Measurements from ENCODE around the gene ZNF717.
"Not testable (repeated sequence)": the region's sequence is repeated elsewhere in the genome, so short reads cannot be mapped to it uniquely, and the experiment has no call there.

The ZNF717 gene

DNA sequence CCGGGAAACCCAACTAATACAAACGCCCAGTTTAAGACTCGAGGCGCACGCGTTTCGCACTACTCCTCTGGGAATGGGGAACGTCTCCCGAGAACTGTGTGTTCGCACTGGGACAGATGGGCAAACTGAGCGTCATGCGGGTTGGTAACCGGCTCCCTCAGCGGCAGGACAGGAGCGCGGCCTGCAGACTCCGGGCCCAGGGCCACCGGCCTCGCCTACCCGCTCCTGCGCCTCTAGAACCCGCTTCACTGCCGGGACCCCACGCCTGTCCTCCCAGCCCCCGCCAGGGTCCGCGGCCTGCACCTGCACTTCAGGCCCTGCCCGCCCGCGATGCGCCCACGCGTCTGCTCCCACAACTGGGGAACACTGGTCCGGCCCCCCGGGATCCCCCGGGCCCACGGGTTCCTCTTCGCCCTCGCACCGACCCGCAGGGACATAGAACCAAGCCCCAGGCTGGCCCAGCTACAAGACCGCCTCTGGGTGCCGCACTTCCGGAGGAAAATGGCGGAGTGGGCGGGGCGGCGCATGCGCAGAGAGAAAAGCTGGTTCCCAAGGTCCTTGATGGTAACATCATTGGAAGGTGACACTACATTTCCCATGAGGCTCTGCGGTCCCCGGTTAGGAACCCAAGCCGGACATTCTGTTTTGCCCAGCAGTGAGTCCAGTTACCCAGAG lies at the start of gene ZNF717:
Gene ZNF717 (minus strand): TSS at position 469 of the 675 bp plus-strand sequence. CDS start 2,187 bp downstream, outside the sequence.
- peak; percentile 28 for DNase-seq

DNA sequence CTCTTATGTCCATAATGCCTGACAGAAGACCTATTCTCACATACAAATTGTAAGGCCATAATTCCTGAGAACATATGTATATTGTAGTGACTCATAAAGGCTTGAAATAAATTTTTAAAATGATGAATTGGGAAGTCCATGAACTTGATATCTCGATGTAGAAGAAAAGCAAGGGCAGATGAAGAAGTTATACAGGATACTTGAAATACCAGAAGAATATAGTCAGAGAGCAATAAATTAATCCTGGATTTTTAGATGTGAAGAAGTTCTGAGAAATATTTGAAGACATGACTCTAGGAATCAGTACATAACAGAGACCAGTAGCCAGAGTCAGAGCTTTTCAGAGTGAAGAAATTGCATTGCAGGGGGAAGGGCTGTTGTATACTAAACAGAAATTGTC lies 45.7 kb upstream of the ZNF717 start:
- DNase-seq: not testable (repeated sequence)

DNA sequence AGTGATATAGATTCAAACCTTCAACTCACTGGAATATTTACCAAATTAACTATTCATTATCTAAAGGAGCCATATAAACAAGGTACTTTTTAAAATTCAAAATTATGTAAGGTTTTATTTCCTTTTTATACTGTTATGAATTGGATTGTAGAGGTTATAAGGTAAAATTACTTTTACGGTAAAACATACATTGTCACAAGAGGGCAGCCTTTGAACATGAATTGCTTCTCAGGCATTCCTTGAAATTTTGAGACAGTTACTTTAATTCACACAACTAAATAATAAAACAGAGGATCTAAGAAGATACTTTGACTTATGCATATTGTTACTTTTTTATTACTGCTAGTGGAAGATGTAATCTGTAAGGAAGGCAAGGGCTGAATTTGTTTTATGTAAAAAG lies 32.7 kb upstream of the ZNF717 start:
- DNase-seq: not testable (repeated sequence)

DNA sequence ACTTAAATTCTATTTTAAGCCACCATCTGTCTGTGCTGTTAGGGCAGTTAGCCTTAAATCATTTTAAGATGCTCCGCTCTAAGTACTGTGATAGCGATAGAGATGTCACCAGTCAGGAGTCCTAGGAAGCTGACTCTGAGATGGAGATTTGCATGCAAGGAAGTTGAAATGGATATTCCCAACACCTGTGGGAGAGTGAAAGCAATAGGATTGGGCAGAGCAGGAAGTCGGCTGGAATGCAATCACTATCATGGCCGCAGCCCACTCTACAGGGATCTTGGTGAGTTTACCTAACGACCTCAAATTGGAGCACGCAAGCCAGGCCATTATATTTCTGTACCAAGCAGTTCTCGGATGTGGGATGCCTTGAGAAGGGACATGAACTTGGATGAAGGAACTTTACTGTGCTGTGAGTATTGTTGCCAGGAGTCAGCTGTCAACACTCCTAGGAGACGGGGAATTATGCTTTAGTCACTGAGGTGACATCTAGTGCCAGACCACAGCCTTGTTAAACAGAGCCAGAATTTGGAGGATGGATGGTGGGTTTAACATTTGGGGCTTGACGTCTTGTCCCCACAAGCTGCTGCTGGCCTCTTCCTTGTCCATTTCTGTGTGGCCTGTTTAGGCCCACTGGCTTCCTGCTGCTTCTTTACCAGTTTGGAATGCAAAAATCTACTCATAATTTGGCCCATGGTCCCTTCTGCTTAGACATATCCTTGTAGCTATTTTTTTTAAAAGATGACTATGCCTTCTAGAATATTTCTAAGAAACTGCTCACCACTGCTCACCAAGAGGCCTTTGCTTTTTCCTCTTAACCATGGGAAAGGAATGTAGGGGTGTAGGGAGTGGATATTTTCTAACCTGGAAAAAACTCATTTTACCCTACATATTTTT lies 31.2 kb upstream of the ZNF717 start:
- DNase-seq: not testable (repeated sequence)

DNA sequence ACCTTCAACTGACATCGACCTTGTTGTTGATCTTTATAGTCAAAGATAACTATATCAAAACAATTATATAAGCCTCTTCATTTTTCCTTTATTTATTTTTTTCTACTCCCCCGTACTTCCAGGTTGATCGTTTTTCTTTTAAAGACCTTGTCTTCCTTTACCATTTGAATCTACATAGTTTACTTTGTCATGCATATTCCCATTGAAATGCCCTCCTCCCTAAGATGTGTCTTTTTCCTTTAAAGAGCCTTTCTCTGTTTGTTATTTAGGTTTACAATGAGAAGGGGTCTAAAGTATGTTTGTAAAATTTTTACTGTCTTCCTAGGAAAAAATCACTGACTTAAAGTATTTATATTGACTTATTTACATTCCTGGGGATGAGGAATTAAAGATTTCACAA lies 29.4 kb upstream of the ZNF717 start:
- no peak for DNase-seq

DNA sequence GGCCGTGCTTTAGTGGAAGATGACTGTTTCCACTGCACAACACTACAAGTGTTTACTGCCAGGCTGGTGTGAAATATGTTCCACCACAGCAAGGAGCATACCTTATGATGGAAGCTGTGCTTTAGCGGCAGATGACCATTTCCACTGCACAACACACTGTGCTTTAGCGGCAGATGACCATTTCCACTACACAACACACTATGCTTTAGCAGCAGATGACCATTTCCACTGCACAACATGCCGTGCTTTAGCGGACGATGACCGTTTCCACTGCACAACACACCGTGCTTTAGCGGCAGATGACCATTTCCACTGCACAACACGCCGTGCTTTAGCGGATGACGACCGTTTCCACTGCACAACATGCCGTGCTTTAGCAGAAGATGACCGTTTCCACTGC lies 2.8 kb downstream of the ZNF717 start:
- no peak for DNase-seq

DNA sequence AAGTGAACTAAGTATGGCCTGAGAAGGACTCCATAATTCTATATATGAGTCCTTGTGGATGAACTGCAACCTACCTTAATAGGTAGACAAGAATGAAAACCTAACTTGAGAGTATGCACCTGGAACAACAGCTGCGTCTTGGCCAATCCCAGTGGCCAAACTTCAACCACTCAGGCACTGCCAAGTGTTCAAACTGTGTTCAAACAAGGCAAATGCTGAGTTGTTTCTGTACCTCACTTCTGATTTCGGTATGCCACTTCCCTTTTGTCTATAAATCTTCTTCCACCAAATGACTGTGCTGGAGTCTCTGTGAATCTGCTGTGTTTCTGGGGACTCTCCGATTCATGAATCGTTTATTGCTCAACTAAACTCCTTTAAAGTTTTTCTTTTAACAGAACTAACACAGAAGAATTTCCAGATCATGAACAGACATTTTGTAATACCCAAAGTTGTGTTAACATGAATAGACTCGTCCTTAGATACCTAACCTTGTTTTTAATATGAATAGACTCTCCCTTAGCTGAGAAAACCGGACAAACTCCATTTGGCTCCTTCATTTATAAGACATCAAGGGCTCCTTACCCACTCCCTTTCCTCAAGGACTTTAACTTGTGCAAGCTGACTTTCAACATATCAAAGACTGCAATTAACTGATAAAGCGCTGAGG lies 4.1 kb downstream of the ZNF717 start:
- DNase-seq: no peak

DNA sequence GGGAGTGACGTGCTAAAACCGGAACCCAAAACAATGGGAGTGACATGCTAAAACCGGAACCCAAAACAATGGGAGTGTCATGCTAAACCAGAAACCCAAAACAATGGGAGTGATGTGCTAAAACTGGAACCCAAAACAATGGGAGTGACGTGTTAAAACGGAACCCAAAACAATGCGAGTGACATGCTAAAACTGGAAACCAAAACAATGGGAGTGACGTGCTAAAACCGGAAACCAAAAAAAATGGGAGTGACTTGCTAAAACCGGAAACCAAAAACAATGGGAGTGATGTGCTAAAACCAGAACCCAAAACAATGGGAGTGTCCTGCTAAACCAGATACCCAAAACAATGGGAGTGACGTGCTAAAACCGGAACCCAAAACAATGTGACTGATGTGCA lies 7.6 kb downstream of the ZNF717 start:
- not testable (repeated sequence) for DNase-seq

DNA sequence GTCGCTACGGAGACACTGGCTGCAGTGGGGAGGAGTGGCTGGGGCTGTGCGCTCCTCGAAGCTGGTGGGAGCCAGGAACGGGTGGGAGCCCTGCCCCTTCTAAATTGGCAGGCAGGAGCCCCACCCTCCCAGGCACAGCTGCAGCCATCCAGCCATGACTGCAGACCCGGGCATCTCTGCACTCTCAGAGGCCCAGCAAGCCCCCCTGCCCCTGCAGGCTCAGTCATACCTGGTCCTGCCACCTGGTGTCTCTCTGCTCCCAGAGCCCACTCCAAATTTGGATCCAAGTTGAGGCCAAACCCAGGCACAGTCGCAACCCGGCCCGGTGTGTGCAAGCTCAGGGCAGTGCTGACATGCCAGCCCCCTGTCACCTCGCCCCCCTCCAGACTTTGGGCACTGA lies 13.7 kb downstream of the ZNF717 start:
- DNase-seq: not testable (repeated sequence)

DNA sequence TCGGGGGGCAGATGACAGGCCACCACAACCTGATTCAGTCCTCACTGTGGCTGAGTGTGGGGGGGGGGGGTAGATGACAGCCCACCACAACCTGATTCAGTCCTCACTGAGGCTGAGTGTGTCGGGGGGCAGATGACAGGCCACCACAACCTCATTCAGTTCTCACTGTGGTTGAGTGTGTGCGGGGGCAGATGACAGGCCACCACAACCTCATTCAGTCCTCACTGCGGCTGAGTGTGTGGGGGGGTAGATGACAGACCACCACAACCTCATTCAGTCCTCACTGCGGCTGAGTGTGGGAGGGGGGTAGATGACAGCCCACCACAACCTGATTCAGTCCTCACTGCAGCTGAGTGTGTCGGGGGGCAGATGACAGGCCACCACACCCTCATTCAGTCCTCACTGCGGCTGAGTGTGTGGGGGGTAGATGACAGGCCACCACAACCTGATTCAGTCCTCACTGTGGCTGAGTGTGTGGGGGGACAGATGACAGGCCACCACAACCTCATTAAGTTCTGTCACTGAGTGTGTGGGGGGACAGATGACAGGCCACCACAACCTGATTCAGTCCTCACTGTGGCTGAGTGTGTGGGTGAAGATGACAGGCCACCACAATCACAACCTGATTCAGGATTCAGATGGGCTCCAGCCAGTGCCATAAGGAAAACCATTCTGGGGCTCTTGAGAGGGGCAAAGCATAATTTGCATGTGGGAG lies 16.9 kb downstream of the ZNF717 start:
- DNase-seq: no peak

DNA sequence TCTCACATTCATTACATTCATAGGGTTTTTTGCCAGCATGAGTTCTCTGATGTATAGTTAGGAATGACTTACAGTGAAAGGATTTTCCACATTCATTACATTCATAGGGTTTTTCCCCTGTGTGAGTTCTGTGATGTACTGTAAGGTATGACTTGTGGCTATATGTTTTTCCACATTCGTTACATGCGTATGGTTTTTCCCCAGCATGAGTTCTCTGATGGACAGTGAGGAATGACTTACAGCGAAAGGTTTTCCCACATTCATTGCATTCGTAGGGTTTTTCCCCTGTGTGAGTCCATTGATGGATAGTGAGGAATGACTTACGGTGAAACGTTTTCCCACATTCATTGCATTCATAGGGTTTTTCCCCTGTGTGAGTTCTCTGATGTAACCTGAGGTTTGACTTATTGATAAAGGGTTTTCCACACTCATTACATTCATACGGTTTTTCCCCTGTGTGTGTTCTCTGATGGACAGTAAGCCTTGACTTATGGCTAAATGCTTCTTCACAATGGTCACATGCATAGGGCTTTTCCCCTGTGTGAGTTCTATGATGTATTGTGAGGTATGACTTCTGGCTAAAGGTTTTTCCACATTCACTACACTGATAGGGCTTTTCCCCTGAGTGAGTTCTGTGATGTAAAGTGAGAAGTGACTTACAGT lies 47.4 kb downstream of the ZNF717 start:
- no peak for DNase-seq

DNA sequence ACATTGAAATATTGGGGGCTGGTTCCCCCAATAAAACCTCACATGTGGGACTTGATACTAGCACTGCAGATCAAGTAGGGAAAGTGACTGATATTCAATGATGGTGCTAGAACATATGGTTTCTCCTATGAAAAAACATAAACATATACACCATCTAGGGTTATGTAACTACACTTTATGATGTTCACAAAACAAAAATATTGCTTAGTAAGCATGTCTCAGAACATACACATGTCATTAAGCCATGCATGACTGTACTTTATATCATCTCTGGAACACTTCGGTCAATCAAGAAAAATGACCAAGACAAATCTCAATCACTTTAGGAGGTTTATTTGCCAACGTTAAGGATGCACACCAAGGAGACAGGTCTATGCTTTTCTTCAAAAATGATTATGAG lies 57.4 kb downstream of the ZNF717 start:
- DNase-seq: no peak

DNA sequence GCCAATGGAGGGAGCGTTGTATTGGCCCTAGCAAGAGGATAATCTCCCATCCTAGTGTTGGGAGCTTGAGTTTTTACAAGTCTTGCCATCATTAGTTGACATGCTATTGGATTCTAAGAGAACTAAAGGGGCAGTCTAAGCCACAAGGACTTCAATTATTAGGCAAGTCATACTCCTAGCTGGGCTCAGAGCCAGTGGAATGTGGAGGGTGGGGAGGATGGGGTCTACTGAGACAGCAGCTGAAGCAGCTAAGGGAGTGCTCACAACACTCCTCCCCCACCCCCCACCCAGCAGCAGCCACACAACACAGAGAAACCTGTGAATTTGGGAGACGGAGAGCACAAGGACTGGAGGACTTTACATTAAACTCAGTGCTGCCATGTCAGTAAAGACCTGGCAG lies 93.3 kb downstream of the ZNF717 start:
- no peak for DNase-seq

DNA sequence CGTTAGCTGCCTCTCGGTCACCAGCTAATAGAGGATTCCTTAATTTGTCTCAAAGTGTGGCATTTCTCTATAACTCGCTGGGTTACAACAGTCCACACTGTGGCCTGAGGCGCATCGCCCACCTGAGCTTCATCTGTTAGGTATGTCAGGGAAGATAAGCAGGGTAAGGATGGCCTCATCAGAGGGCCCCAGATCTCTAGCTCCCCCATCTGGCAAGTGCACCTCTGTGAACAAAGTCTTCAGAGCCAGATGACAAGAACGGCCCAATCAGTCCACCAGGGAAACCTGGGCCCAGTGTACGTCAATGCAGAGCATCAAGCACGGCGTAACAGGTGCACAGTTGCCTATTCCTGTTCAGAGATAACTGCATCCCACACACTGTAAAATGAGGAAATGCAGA lies 98.0 kb downstream of the ZNF717 start:
- DNase-seq: no peak
